Keratinocyte (primary cell): ENCODE measurements around the gene OGFOD3. TPM values are rescaled to one million over a fixed set of nuclear protein-coding genes. Genes with fewer than 3 reads are reported as not detected.

ENCODE experiments used
- DNase-seq: peaks from one replicate; pipeline ENCODE4 v3.0.0-alpha.2; 2011; ENCODE audit warnings: low read depth, missing footprints, low spot score
- FAIRE-seq: peaks from 2 replicates; lab custom pipeline; 2011; peaks lifted over from hg19 to GRCh38; lab: Jason Lieb, UNC
- H2AFZ ChIP-seq: 2 replicates; pipeline ENCODE4 v1.6.0; 2012; ENCODE audit warnings: low read length, control low read depth, inconsistent platforms; ENCODE audit not compliant: control insufficient read depth
- H3K27ac ChIP-seq: 2 replicates; pipeline ENCODE4 v1.5.1; 2011; ENCODE audit warnings: low read length; ENCODE audit not compliant: control insufficient read depth, insufficient read depth
- H3K27me3 ChIP-seq: 3 replicates; pipeline ENCODE4 v1.6.0; 2011; ENCODE audit warnings: low read length; ENCODE audit not compliant: control insufficient read depth, insufficient read depth; ENCODE audit errors: extremely low read depth
- H3K36me3 ChIP-seq, 2 experiments: 2 replicates in 1 of 2; 3 replicates in 1 of 2; pipeline ENCODE4 v1.5.1; 2011; ENCODE audit warnings: low read length in 2 of 2, mild to moderate bottlenecking in 1 of 2; ENCODE audit not compliant: control insufficient read depth in 2 of 2, insufficient read depth in 2 of 2; ENCODE audit errors: extremely low read depth in 1 of 2
- H3K4me1 ChIP-seq: 3 replicates; pipeline ENCODE4 v1.5.1; 2011; ENCODE audit warnings: low read length; ENCODE audit not compliant: control insufficient read depth, insufficient read depth; ENCODE audit errors: extremely low read depth
- H3K4me2 ChIP-seq: 3 replicates; pipeline ENCODE4 v1.6.0; 2011; ENCODE audit warnings: low read depth, low read length; ENCODE audit not compliant: control insufficient read depth, insufficient read depth; ENCODE audit errors: extremely low read depth
- H3K4me3 ChIP-seq, 3 experiments: fragments of 200-600 bp in 1 of 3; sonication (generic) in 1 of 3; 2 replicates in 2 of 3; 3 replicates in 1 of 3; pipeline ENCODE4 v1.5.1; 2011 to 2016; ENCODE audit warnings: low read length in 3 of 3, mild to moderate bottlenecking in 3 of 3, control low read depth in 2 of 3, inconsistent platforms in 1 of 3, low read depth in 1 of 3, mixed read lengths in 1 of 3, mixed run types in 1 of 3, moderate library complexity in 1 of 3; ENCODE audit not compliant: control insufficient read depth in 2 of 3, insufficient read depth in 2 of 3; ENCODE audit errors: extremely low read depth in 1 of 3
- H3K79me2 ChIP-seq: 2 replicates; pipeline ENCODE4 v1.6.0; 2012; ENCODE audit warnings: low read length; ENCODE audit not compliant: control insufficient read depth, insufficient read depth
- H3K9ac ChIP-seq: 3 replicates; pipeline ENCODE4 v1.6.0; 2011; ENCODE audit warnings: low read length; ENCODE audit not compliant: control insufficient read depth, insufficient read depth; ENCODE audit errors: extremely low read depth
- H3K9me1 ChIP-seq: 3 replicates; pipeline ENCODE4 v1.6.0; 2011; ENCODE audit warnings: low read length; ENCODE audit not compliant: control insufficient read depth, insufficient read depth; ENCODE audit errors: extremely low read depth
- H3K9me3 ChIP-seq: 2 replicates; pipeline ENCODE4 v1.5.1; 2012; ENCODE audit warnings: low read depth, low read length; ENCODE audit not compliant: control insufficient read depth
- H4K20me1 ChIP-seq: 3 replicates; pipeline ENCODE4 v1.6.0; 2011; ENCODE audit warnings: low read length; ENCODE audit not compliant: control insufficient read depth, insufficient read depth; ENCODE audit errors: extremely low read depth
- CTCF ChIP-seq, 3 experiments: IDR thresholded peaks in 1 of 3; conservative IDR thresholded peaks in 1 of 3; optimal IDR thresholded peaks in 1 of 3; 2 replicates in 2 of 3; 3 replicates in 1 of 3; pipeline versions ENCODE3 to v1.5.1; 2011; ENCODE audit warnings: low read length in 3 of 3, mild to moderate bottlenecking in 3 of 3, moderate library complexity in 2 of 3, control low read depth in 1 of 3, inconsistent platforms in 1 of 3; ENCODE audit not compliant: insufficient read depth in 2 of 3; ENCODE audit errors: extremely low read depth in 1 of 3
- EZH2 ChIP-seq: IDR thresholded peaks from one replicate; pipeline ENCODE4 v1.6.1; 2012; ENCODE audit warnings: inconsistent platforms, mild to moderate bottlenecking, low read length, moderate library complexity
- dilution Hi-C: fragments of 300-500 bp; cut with MboI; formaldehyde crosslinking; loops from one replicate; pipeline ENCODE4 v1.7.0; 2020; ENCODE audit warnings: low sequenced_read_pairs; ENCODE audit not compliant: extremely low pct_ligation_motif_present
- polyA plus RNA-seq, 5 experiments: library from polyadenylated mRNA; depleted of rRNA in 3 of 5; stranded (reverse) in 3 of 5; stranded (forward) in 1 of 5; unstranded in 1 of 5; fragments of >200 nt; gene quantifications; 1 replicate in 1 of 5; 2 replicates in 3 of 5; 3 replicates in 1 of 5; pipeline versions ENCODE4 v1.2.1 to v1.2.3, GENCODE V29; 2011 to 2012; ENCODE audit warnings: missing spikeins in 2 of 5, low read depth in 1 of 5, low replicate concordance in 1 of 5

The OGFOD3 gene
- polyA plus RNA-seq, 1 donor (not counting 4 experiments of a cell fraction or from before 2014, with no cell fraction given), result 10.8 TPM

- peaks cover 22% of the 10 kb centered on the region for H3K27me3 ChIP-seq
- no peaks in the 10 kb centered on the region for H4K20me1 ChIP-seq
- H3K27ac ChIP-seq, result no peak overlapping the region
- no peaks in the 10 kb centered on the region for H3K36me3 ChIP-seq
- FAIRE-seq (no peak), DNase-seq (no peak)
- no peak overlapping the region for H3K4me3 ChIP-seq
- no peaks in the 10 kb centered on the region for H3K9me3 ChIP-seq
- no peak for TF ChIP-seq CTCF (optimal IDR thresholded peaks at IDR 0.05 in 1 of 3, IDR thresholded peaks at IDR 0.05 in 1 of 3, conservative IDR thresholded peaks at IDR 0.05 in 1 of 3; ENCODE audit: extremely low read depth in 1 of 3, insufficient read depth in 2 of 3, low read length in 3 of 3)
- TF ChIP-seq EZH2, result no peak
- no peak overlapping the region for H3K4me2 ChIP-seq
- H2AFZ ChIP-seq, result no peak overlapping the region
- H3K4me1 ChIP-seq, result no peaks in the 10 kb centered on the region
- H3K79me2 ChIP-seq, result no peaks in the 10 kb centered on the region
- dilution Hi-C loops, result loop anchor here (10.0 kb wide), 1 partner anchor 88 kb away; no protein-coding TSS in a partner anchor
- no peak overlapping the region for H3K9ac ChIP-seq
- no peaks in the 10 kb centered on the region for H3K9me1 ChIP-seq
These were observed 71.8 kb downstream of the OGFOD3 start for GRCh38 chr17:82346342-82347300.

- no peak for FAIRE-seq
- TF ChIP-seq CTCF (optimal IDR thresholded peaks at IDR 0.05 in 1 of 3, IDR thresholded peaks at IDR 0.05 in 1 of 3, conservative IDR thresholded peaks at IDR 0.05 in 1 of 3; ENCODE audit: extremely low read depth in 1 of 3, insufficient read depth in 2 of 3, low read length in 3 of 3), result no peak
- TF ChIP-seq EZH2, result no peak
- H3K4me1 ChIP-seq, result no peaks in the 10 kb centered on the region
These were observed 73.0 kb downstream of the OGFOD3 start for GRCh38 chr17:82345151-82345976.

More at GRCh38 chr17:82345151-82345976, 73.0 kb downstream of the OGFOD3 start:
- Histone ChIP-seq H3K9me1 (no peaks in the 10 kb centered on the region), H3K9me3 (no peaks in the 10 kb centered on the region), H3K79me2 (no peaks in the 10 kb centered on the region), H3K27me3 (peaks cover 22% of the 10 kb centered on the region), H3K4me3 (no peak overlapping the region), H3K27ac (no peak overlapping the region), H3K36me3 (no peaks in the 10 kb centered on the region), H3K9ac (no peak overlapping the region), H4K20me1 (no peaks in the 10 kb centered on the region), H2AFZ (no peak overlapping the region), H3K4me2 (no peak overlapping the region)
- dilution Hi-C loops, result loop anchor here (10.0 kb wide), 1 partner anchor 89 kb away; no protein-coding TSS in a partner anchor
- no peak for DNase-seq
